Parathyroid adenoma (tissue), 2 donors: ENCODE data around the gene COPS7A.
"Not testable (repeated sequence)": the region's sequence is repeated elsewhere in the genome, so short reads cannot be mapped to it uniquely, and the experiment has no call there.

Experiments used
- H2AFZ ChIP-seq: fragments of 300-600 bp; sonication (generic); one replicate; pipeline ENCODE4 v1.7.0; 2017; ENCODE audit warnings: antibody characterized with exemption, mild to moderate bottlenecking
- H3K27ac ChIP-seq: fragments of 300-600 bp; sonication (generic); one replicate; pipeline ENCODE4 v1.7.0; 2017
- H3K27me3 ChIP-seq: fragments of 300-600 bp; sonication (generic); one replicate; pipeline ENCODE4 v1.7.0; 2017; ENCODE audit warnings: low read length; ENCODE audit not compliant: control insufficient read depth, insufficient read depth
- H3K36me3 ChIP-seq: fragments of 300-600 bp; sonication (generic); one replicate; pipeline ENCODE4 v1.7.0; 2017; ENCODE audit warnings: low read length; ENCODE audit not compliant: control insufficient read depth, insufficient read depth
- H3K4me1 ChIP-seq: fragments of 300-600 bp; sonication (generic); one replicate; pipeline ENCODE4 v1.7.0; 2017; ENCODE audit warnings: control low read depth
- H3K4me2 ChIP-seq: fragments of 300-600 bp; sonication (generic); one replicate; pipeline ENCODE4 v1.7.0; 2017; ENCODE audit warnings: low read length
- H3K4me3 ChIP-seq: fragments of 300-600 bp; sonication (generic); one replicate; pipeline ENCODE4 v1.7.0; 2017; ENCODE audit warnings: low read depth, low read length
- H3K79me2 ChIP-seq: fragments of 300-600 bp; sonication (generic); one replicate; pipeline ENCODE4 v1.7.0; 2017; ENCODE audit warnings: control low read depth
- H3K9ac ChIP-seq: fragments of 300-600 bp; sonication (generic); one replicate; pipeline ENCODE4 v1.7.0; 2017; ENCODE audit warnings: mild to moderate bottlenecking
- H3K9me3 ChIP-seq: fragments of 300-600 bp; sonication (generic); one replicate; pipeline ENCODE4 v1.7.0; 2017; ENCODE audit warnings: low read length; ENCODE audit not compliant: control insufficient read depth
- TF ChIP-seq, protein P1 (sequence below): fragments of 300-600 bp; sonication (generic); IDR thresholded peaks from one replicate; pipeline ENCODE4 v1.7.0; 2017; ENCODE audit warnings: antibody characterized with exemption, mild to moderate bottlenecking
- donor health status: primary hyperparathyroidism.

The COPS7A gene

GRCh38 chr12:6742834-6743233 lies 19.0 kb downstream of the COPS7A start:
- TF ChIP-seq, protein P1, sequence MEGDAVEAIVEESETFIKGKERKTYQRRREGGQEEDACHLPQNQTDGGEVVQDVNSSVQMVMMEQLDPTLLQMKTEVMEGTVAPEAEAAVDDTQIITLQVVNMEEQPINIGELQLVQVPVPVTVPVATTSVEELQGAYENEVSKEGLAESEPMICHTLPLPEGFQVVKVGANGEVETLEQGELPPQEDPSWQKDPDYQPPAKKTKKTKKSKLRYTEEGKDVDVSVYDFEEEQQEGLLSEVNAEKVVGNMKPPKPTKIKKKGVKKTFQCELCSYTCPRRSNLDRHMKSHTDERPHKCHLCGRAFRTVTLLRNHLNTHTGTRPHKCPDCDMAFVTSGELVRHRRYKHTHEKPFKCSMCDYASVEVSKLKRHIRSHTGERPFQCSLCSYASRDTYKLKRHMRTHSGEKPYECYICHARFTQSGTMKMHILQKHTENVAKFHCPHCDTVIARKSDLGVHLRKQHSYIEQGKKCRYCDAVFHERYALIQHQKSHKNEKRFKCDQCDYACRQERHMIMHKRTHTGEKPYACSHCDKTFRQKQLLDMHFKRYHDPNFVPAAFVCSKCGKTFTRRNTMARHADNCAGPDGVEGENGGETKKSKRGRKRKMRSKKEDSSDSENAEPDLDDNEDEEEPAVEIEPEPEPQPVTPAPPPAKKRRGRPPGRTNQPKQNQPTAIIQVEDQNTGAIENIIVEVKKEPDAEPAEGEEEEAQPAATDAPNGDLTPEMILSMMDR: no peak
- H2AFZ ChIP-seq: no peak overlapping the region
- no peaks in the 10 kb centered on the region for H3K36me3 ChIP-seq
- no peaks in the 10 kb centered on the region for H3K9me3 ChIP-seq
- H3K4me3 ChIP-seq: no peak overlapping the region
- no peaks in the 10 kb centered on the region for H3K27me3 ChIP-seq
- no peak overlapping the region for H3K27ac ChIP-seq
- H3K79me2 ChIP-seq: no peaks in the 10 kb centered on the region
- no peak overlapping the region for H3K4me2 ChIP-seq
- no peak overlapping the region for H3K9ac ChIP-seq
- no peaks in the 10 kb centered on the region for H3K4me1 ChIP-seq

DNA sequence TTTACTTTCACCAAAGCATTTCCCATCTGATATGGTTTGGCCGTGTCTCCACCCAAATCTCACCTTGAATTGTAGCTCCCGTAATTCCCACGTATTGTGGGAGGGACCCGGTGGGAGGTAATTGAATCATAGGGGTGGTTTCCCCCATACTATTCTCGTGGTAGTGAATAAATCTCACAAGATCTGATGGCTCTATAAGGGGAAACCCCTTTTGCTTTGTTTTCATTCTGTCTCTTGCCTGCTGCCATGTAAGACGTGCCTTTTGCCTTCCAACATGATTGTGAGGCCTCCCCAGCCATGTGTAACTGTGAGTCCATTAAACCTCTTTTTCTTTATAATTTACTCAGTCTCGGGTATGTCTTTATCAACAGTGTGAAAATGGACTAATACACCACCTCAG lies 19.5 kb downstream of the COPS7A start:
- not testable (repeated sequence) for H3K4me1 ChIP-seq, H3K79me2 ChIP-seq, H3K27ac ChIP-seq, H3K4me3 ChIP-seq, H3K9me3 ChIP-seq, H3K27me3 ChIP-seq, H3K4me2 ChIP-seq, H3K9ac ChIP-seq, H3K36me3 ChIP-seq, H2AFZ ChIP-seq

- H3K9ac ChIP-seq: no peak overlapping the region
- H3K36me3 ChIP-seq: no peaks in the 10 kb centered on the region
- TF ChIP-seq, protein P1: no peak
- no peak overlapping the region for H3K4me3 ChIP-seq
- no peaks in the 10 kb centered on the region for H3K9me3 ChIP-seq
- no peak overlapping the region for H2AFZ ChIP-seq
- H3K27me3 ChIP-seq: no peaks in the 10 kb centered on the region
- H3K4me1 ChIP-seq: no peaks in the 10 kb centered on the region
- peak overlapping the region; percentile 17 for H3K27ac ChIP-seq
- no peak overlapping the region for H3K4me2 ChIP-seq
- no peaks in the 10 kb centered on the region for H3K79me2 ChIP-seq
These were observed 22.1 kb downstream of the COPS7A start for GRCh38 chr12:6745741-6746525.

GRCh38 chr12:6747216-6747615 lies 23.4 kb downstream of the COPS7A start:
- H3K27ac ChIP-seq: no peak overlapping the region
- H3K4me2 ChIP-seq: no peak overlapping the region
- TF ChIP-seq, protein P1: no peak
- no peaks in the 10 kb centered on the region for H3K9me3 ChIP-seq
- no peaks in the 10 kb centered on the region for H3K36me3 ChIP-seq
- peaks cover 5% of the 10 kb centered on the region for H3K4me1 ChIP-seq
- H2AFZ ChIP-seq: no peak overlapping the region
- no peak overlapping the region for H3K9ac ChIP-seq
- no peak overlapping the region for H3K4me3 ChIP-seq
- no peaks in the 10 kb centered on the region for H3K27me3 ChIP-seq
- no peaks in the 10 kb centered on the region for H3K79me2 ChIP-seq

GRCh38 chr12:6748761-6749160 lies 24.9 kb downstream of the COPS7A start:
- Histone ChIP-seq H3K27ac (no peak overlapping the region), H3K9ac (no peak overlapping the region), H2AFZ (no peak overlapping the region), H3K79me2 (no peaks in the 10 kb centered on the region), H3K4me2 (no peak overlapping the region), H3K36me3 (no peaks in the 10 kb centered on the region), H3K4me3 (no peak overlapping the region), H3K4me1 (peaks cover 6% of the 10 kb centered on the region), H3K9me3 (no peaks in the 10 kb centered on the region), H3K27me3 (no peaks in the 10 kb centered on the region)
- TF ChIP-seq, protein P1: no peak
